ENCODE data around the gene TMEM88. TPM values are rescaled to one million over a fixed set of nuclear protein-coding genes. Genes with fewer than 3 reads are reported as not detected.

The TMEM88 gene
- total RNA-seq, 1 experiment from 2014 or later: 2.8 TPM

- TF ChIP-seq ZBTB33 (IDR thresholded peaks at IDR 0.05; ENCODE audit: extremely low read depth, insufficient replicate concordance, low read length): no peak
- no peak for TF ChIP-seq FOSL1 (IDR thresholded peaks at IDR 0.05; ENCODE audit: low read depth)
- TF ChIP-seq SIN3A (IDR thresholded peaks at IDR 0.05; ENCODE audit: low read depth): no peak
- no peak for TF ChIP-seq TCF7L2 (IDR thresholded peaks at IDR 0.05; ENCODE audit: borderline replicate concordance, extremely low read depth, insufficient read depth, insufficient read length)
- no peak for TF ChIP-seq POLR2A (IDR thresholded peaks at IDR 0.05; ENCODE audit: borderline replicate concordance, extremely low read depth, insufficient read depth, insufficient read length)
- TF ChIP-seq SP1 (IDR thresholded peaks at IDR 0.05; ENCODE audit: low read depth): no peak
- no peak for TF ChIP-seq ATF3 (IDR thresholded peaks at IDR 0.05)
- TF ChIP-seq ELF1 (IDR thresholded peaks at IDR 0.05; ENCODE audit: borderline replicate concordance, low read depth): no peak
- TF ChIP-seq POLR2AphosphoS5 (IDR thresholded peaks at IDR 0.05; ENCODE audit: low read depth, low read length): no peak
Observed at GRCh38 chr17:7887038-7887481, 32.2 kb downstream of the TMEM88 start (continued).

GRCh38 chr17:7887482-7888183, 32.8 kb downstream of the TMEM88 start:
- Histone ChIP-seq H2AFZ (ENCODE audit: low read depth, low read length, poor library complexity, severe bottlenecking) (no peak overlapping the region), H3K9me2 (ENCODE audit: insufficient read depth) (no peaks in the 10 kb centered on the region), H3K4me3 (replicated peaks in 1 of 2; ENCODE audit: low read depth in 1 of 2, low read length in 2 of 2) (peak overlapping the region; percentile 56 to 82), H3K36me3 (ENCODE audit: control insufficient read depth in 1 of 2, insufficient read depth in 2 of 2, low read length in 2 of 2) (peaks cover 7 to 15% of the 10 kb centered on the region in 2 experiments; a peak in 2 of 4 replicates), H3K4me2 (ENCODE audit: low read length) (peak overlapping the region; percentile 99), H3K4me1 (ENCODE audit: control insufficient read depth in 1 of 2, insufficient read depth in 2 of 2, low read length in 2 of 2) (peaks cover 39 to 53% of the 10 kb centered on the region in 2 experiments), H3K27ac (ENCODE audit: low read depth, low read length) (peak overlapping the region; percentile 97), H4K20me1 (ENCODE audit: insufficient read depth) (no peaks in the 10 kb centered on the region), H3K9ac (ENCODE audit: low read length) (peak overlapping the region; percentile 86), H3K9me3 (ENCODE audit: control insufficient read depth in 1 of 2, insufficient read depth in 1 of 2, low read depth in 1 of 2, low read length in 2 of 2) (no peaks in the 10 kb centered on the region), H3K79me2 (ENCODE audit: insufficient read depth, low read length) (peaks cover 33% of the 10 kb centered on the region), H3K27me3 (ENCODE audit: insufficient read depth, low read length) (no peaks in the 10 kb centered on the region)
- CTCF ChIA-PET: no interaction called here
- POLR2A ChIA-PET: no interaction called here
- BruUV-seq (replicated peaks): TSS peak; percentile 70
- ATAC-seq (peak; percentile 85), DNase-seq (ENCODE audit: low read depth, low spot score) (peak; percentile 84)
- RAD21 ChIA-PET (ENCODE audit: low non-redundant PET in 1 of 2, low total read pairs in 2 of 2, uncharacterized antibody in 2 of 2, unreplicated experiment in 2 of 2): no interaction called here
- intact Hi-C loops (cut with micrococcal nuclease): loop anchor here (1.0 to 2.0 kb wide), 2 partner anchors 30 to 53 kb away; partner anchors contain the start of genes KDM6B and NAA38
- TF ChIP-seq EGR1 (IDR thresholded peaks at IDR 0.05; ENCODE audit: low read depth) (no peak), ZBTB33 (IDR thresholded peaks at IDR 0.05; ENCODE audit: extremely low read depth, insufficient replicate concordance, low read length) (no peak), SRF (IDR thresholded peaks at IDR 0.05; ENCODE audit: low read depth) (no peak), POLR2A (IDR thresholded peaks at IDR 0.05; ENCODE audit: borderline replicate concordance, extremely low read depth, insufficient read depth, insufficient read length) (peak; percentile 59), ELF1 (IDR thresholded peaks at IDR 0.05; ENCODE audit: borderline replicate concordance, low read depth) (no peak), ATF3 (IDR thresholded peaks at IDR 0.05) (no peak), RAD21 (IDR thresholded peaks at IDR 0.05; ENCODE audit: low read depth) (no peak), POLR2AphosphoS5 (IDR thresholded peaks at IDR 0.05; ENCODE audit: low read depth, low read length) (peak; percentile 86), TCF7L2 (IDR thresholded peaks at IDR 0.05; ENCODE audit: borderline replicate concordance, extremely low read depth, insufficient read depth, insufficient read length) (no peak), YY1 (IDR thresholded peaks at IDR 0.05; ENCODE audit: extremely low read depth, insufficient replicate concordance, low read depth, low read length) (no peak), CTCF (IDR thresholded peaks at IDR 0.05 in 2 of 3, conservative IDR thresholded peaks at IDR 0.05 in 1 of 3; ENCODE audit: borderline replicate concordance in 1 of 3, insufficient read depth in 1 of 3, low read depth in 2 of 3, low read length in 2 of 3) (no peak), SIN3A (IDR thresholded peaks at IDR 0.05; ENCODE audit: low read depth) (no peak; the same call in 1 of the 2 replicates), ZNF274 (IDR thresholded peaks at IDR 0.05; ENCODE audit: low read depth, low read length) (no peak)

All from HCT116 (cell line).